LNCAP (cell line): ENCODE measurements around the gene GRID1.

ENCODE experiments used
- TF ChIP-seq, protein P1 (sequence below): fragments of 450-650 bp; IDR thresholded peaks from 2 replicates; pipeline ENCODE4 v1.5.1; 2017; ENCODE audit warnings: mild to moderate bottlenecking

GRID1 gene

DNA sequence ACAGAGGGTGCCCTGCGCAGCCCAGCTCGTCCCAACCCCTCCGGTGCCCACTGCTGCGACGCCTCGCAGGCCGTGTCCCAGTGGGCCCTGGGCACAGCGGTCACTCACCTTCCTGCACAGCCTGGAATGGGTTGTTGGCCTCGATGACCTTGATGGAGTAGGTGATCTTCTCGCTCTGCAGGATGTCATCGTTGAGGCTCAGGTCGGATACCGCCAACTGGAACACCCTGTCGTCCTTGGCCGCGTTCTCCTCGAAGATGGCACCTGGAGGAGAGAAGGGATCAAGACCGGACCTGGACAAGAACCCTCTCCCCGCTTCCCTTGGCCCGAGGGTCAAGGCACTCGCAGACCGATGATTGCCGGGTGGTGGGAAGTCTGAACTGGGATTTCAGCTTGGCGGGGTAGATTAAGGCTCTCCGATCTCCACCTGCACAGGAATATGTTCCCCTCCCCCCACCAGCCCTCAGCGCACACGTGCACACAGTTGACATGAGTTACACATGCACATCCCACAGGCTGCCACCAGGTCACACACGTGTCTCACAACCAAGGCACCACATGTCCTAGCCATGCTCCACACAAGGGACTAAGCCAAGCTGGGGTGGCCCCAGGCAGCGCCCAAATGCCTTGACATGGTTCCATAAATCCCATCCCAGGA is 2.6 kb downstream of the GRID1 start:
- TF ChIP-seq, protein P1, sequence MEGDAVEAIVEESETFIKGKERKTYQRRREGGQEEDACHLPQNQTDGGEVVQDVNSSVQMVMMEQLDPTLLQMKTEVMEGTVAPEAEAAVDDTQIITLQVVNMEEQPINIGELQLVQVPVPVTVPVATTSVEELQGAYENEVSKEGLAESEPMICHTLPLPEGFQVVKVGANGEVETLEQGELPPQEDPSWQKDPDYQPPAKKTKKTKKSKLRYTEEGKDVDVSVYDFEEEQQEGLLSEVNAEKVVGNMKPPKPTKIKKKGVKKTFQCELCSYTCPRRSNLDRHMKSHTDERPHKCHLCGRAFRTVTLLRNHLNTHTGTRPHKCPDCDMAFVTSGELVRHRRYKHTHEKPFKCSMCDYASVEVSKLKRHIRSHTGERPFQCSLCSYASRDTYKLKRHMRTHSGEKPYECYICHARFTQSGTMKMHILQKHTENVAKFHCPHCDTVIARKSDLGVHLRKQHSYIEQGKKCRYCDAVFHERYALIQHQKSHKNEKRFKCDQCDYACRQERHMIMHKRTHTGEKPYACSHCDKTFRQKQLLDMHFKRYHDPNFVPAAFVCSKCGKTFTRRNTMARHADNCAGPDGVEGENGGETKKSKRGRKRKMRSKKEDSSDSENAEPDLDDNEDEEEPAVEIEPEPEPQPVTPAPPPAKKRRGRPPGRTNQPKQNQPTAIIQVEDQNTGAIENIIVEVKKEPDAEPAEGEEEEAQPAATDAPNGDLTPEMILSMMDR: no peak

DNA sequence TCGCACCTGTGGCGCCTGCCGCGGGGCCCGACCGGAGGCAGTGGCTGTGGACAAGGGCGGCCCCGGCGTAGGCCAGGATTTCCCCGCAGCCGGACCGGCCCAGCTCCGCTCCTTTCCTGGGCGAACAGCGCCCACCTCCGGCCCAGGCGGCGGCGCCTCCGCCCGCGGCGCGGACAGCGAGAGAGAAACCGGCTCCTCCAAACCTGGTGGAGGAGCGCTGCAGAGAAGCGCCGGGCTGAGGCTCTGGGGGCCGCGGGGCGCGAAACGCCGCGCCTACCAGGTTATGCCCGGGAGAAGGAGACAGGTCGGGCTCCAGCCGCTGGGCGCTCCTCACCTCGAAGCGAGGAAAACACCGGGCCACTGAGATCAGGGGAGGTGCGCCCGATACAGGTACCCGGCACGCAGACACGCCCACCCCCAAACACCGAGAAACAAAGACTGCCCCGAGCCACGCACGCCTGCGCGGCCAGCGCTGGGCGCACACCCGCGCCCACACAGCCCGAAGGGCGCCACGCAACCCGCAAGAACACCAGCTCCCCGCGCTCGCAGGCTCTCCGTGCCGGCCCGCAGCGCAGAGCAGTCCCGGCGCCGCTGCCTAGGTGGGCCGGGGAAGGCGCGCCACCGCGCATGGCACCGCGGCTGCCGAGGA is 3.3 kb downstream of the GRID1 start:
- TF ChIP-seq, protein P1: peak; percentile 28; the same call in 1 of the 2 replicates

DNA sequence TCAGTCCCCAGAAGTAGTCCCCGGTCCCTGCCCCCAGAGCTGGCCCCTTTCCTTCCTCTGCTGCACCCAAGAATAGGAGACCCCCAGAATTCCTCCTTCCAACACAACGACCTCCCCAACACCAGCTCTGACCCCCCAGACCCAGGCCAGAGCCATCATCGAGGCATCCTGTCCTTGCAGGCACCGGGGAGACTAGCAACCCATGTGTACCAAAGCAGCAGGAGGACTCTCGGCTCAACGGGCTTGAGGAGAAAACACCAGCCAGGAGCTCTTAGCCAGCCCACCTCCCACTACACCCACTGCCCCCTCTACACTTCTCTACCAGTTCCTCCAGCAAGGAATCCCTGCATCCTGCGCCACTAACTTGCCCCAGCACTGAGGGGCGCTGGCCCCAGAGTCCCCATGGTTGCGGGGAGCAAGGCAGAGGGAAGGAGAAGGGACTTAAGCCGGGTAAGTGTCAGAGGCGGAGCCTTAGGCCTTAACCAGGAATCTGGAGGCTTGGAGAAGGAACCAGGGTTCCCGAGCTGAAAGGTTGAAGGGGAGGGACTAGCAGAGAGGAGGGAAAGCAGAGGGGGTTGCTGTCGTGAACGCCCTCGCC is 3.9 kb downstream of the GRID1 start:
- TF ChIP-seq, protein P1: no peak

DNA sequence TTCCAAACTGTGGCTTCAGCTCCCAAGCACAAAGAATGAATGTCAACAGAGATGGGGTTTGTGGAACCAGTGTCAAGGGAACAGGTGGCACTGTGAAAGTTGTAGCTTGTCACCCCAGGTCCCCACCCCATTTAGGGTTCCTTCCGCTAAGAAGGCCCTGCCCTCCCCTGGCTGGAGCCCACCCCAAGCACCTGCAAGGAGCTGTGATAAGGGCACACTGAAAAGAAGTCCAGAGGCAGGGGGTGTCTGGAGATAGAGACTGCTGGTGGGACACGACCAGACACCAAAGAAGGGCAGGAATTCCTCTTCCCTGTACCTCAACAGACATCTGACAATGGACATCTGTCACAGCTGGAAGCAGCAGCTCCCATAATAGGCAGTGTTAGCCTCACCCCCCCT is 4.5 kb downstream of the GRID1 start:
- TF ChIP-seq, protein P1: no peak

DNA sequence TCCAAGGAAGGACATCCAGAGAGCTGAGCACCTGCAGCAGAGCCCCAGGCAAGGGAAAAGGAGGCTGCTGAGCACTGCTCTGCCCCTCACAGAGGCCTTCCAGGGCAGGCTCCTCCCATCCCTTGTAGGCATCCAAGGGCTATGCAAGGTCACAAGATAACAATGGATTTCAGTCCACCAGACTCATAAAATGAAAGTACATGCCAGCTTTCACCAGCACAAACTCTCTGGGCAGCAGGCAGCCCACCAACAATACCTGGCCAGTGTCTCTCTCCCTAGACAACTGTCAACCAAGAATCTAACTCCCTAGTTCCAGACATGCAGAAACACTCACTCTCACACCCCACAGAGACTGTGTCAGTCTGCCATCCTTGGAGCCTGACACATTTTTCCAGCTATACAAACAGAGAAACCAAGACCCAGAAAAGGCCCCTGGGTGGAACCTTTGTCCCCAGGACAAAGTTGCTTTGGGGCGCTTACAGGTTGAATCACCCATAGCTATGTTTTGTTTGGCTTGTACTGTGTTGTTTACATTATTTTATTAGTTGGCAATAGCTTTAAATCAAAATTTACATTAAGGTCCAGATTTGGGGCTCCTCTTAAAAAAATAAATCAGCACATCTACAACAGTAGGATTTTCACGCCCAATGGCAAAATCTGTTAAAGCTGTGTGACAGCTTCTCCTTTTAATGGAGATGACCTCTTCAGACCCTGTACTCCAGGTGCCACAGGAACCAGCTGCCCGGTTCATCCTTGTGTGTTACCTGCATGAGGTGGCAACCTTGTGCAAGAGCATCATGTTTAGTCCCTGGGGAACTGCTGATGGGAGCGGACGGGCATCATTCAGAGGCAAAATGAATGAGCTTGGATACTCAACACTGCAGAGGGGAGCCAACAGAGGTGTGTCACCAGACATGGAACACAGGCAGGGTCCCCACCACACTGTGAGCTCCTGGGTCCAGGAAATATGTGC is 5.2 kb downstream of the GRID1 start:
- TF ChIP-seq, protein P1: no peak

DNA sequence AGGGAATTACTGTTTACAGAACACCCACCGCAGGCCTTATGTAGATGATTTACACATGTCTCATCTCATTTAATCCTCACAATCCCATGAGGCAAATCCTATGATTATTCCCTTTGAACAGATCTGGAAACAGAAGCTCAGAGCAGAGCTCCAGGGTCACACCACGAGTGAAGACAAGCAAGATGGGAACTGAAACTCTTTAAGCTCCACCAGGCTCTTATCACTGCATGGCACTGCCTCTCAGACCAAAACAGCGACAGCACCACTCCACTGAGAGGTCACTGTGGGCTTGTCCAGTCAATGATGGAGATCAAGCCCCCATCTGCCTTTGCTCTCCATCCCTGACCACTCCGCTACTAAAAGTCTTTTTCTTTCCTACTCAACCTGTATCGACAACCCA is 5.9 kb downstream of the GRID1 start:
- TF ChIP-seq, protein P1: no peak

DNA sequence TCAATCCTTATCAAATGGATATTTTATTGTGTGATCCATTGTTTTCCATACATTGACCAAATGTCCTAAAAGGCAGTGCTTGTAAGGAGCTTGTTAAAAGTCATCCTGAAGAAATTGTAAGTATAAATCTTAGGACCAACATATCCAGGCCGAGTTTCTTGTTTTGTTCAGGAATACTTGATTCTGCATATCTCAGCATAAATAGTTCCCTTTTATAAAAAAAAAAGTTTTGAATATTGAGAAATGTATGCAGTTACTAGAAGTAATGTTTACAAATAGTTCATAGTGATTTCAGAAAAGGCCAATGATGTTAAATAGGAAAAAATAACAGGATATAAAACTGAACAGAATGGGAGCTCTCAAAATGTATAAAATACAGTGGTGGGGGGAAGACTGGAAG is 6.6 kb downstream of the GRID1 start:
- TF ChIP-seq, protein P1: no peak
